Measurements from ENCODE around the gene PTPN18.

The PTPN18 gene, protein sequence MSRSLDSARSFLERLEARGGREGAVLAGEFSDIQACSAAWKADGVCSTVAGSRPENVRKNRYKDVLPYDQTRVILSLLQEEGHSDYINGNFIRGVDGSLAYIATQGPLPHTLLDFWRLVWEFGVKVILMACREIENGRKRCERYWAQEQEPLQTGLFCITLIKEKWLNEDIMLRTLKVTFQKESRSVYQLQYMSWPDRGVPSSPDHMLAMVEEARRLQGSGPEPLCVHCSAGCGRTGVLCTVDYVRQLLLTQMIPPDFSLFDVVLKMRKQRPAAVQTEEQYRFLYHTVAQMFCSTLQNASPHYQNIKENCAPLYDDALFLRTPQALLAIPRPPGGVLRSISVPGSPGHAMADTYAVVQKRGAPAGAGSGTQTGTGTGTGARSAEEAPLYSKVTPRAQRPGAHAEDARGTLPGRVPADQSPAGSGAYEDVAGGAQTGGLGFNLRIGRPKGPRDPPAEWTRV

DNA sequence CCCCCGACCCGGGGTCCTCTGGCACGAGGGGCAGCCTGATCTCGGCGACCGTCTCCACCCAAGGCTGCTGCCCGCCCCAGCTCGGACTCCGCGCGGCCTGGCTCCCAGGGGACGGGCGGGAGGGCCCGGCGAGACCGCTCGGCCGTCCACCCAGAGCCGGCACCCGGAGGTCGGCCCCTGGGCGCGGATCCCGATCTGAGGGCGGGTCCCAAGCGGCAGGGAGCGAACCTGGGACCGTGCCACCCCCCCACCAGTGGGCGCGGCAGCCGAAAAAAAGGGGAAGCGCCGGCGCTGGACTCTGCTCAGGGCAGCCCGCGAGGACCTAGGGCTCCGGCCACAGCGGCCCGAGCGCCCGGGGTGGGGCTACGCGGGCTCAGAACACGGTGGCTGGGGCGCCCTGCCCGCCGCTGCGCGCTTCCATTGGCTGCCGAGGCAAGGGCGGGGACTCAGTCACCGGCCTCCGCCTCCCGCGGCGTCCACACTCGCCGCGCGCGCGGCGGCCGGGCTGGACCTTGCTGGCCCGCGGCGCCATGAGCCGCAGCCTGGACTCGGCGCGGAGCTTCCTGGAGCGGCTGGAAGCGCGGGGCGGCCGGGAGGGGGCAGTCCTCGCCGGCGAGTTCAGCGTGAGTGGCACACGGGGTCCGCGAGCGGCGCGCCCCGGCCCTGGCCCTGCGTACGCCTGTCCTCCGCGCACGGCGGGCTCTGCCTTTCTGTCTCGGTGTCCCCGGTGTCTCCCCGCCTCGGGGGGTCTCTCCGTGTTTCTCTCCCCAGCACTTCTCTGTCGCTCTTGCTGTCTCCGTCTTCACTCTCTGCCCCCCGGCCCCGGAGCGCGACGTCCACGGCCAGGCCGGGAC, at the start of gene PTPN18:
PTPN18 (plus strand) TSS at position 479 of the 854 bp plus-strand sequence; CDS start at position 531, 52 bp downstream.
- no peak within 1 kb of the TSS for H3K9ac ChIP-seq (ENCODE audit: low read depth, low read length)
- no peaks in the 10 kb centered on the region for H3K4me1 ChIP-seq (ENCODE audit: control insufficient read depth, insufficient read depth, low read length)
- no peaks in the 10 kb centered on the region for H3K36me3 ChIP-seq (ENCODE audit: control insufficient read depth, insufficient read depth, low read length)
- H3K27ac ChIP-seq (ENCODE audit: low read depth, low read length), result no peak within 1 kb of the TSS
- peaks cover 40% of the 10 kb centered on the region for H3K27me3 ChIP-seq (ENCODE audit: control insufficient read depth, insufficient read depth, low read length)
- no peaks in the 10 kb centered on the region for H3K9me3 ChIP-seq (ENCODE audit: control insufficient read depth, insufficient read depth, low read length)
- H3K4me3 ChIP-seq (ENCODE audit: low read depth, low read length), result peak within 1 kb of the TSS; percentile 73

DNA sequence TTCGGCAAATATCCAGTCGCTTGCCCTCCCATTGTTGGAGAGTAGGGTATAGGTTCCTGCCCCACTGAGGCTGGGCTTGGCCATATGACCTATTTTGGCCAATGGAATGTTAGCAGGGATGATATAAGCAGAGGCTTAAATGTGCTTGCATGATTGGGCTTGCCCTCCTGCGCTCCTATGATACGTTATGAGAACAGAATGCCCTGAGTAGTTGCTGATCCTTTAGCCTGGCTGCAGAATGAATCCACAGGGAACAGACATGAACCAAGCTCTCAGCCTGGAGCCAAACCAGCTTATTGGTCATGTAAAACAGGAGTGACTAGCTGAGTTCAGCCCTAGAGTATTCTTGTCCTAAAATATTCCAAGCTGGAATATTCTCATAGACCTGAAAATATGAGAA, 48.0 kb upstream of the PTPN18 start:
- H3K36me3 ChIP-seq (ENCODE audit: control insufficient read depth, insufficient read depth, low read length), result no peaks in the 10 kb centered on the region
- no peaks in the 10 kb centered on the region; the same call in none of the 2 replicates for H3K27me3 ChIP-seq (ENCODE audit: control insufficient read depth, insufficient read depth, low read length)
- H3K27ac ChIP-seq (ENCODE audit: low read depth, low read length), result no peak overlapping the region
- no peaks in the 10 kb centered on the region for H3K4me1 ChIP-seq (ENCODE audit: control insufficient read depth, insufficient read depth, low read length)
- no peak overlapping the region for H3K9ac ChIP-seq (ENCODE audit: low read depth, low read length)
- no peaks in the 10 kb centered on the region for H3K9me3 ChIP-seq (ENCODE audit: control insufficient read depth, insufficient read depth, low read length)
- H3K4me3 ChIP-seq (ENCODE audit: low read depth, low read length), result no peak overlapping the region

DNA sequence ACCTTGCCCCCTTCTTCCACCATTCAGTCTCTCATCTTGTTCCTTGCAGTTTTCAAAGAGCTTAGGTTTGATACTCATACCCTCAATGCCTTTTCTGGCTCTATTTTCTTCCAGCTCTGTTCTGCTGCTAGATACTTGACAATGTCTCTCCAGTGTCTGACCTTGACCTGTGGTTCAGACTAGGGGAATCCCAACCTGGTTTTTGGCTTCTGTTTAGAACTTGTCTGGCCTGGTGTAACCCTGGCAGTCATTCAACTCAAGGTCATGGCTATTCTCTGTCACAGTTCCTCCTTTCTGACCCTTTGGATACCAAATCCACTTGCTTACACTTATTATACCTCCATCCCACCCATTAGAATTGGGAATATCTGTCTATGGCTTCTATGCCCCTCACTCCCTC, 45.0 kb upstream of the PTPN18 start:
- Histone ChIP-seq H3K27ac (ENCODE audit: low read depth, low read length) (no peak overlapping the region), H3K27me3 (ENCODE audit: control insufficient read depth, insufficient read depth, low read length) (no peaks in the 10 kb centered on the region; the same call in none of the 2 replicates), H3K4me3 (ENCODE audit: low read depth, low read length) (no peak overlapping the region), H3K4me1 (ENCODE audit: control insufficient read depth, insufficient read depth, low read length) (no peaks in the 10 kb centered on the region), H3K36me3 (ENCODE audit: control insufficient read depth, insufficient read depth, low read length) (no peaks in the 10 kb centered on the region), H3K9ac (ENCODE audit: low read depth, low read length) (no peak overlapping the region), H3K9me3 (ENCODE audit: control insufficient read depth, insufficient read depth, low read length) (no peaks in the 10 kb centered on the region)

DNA sequence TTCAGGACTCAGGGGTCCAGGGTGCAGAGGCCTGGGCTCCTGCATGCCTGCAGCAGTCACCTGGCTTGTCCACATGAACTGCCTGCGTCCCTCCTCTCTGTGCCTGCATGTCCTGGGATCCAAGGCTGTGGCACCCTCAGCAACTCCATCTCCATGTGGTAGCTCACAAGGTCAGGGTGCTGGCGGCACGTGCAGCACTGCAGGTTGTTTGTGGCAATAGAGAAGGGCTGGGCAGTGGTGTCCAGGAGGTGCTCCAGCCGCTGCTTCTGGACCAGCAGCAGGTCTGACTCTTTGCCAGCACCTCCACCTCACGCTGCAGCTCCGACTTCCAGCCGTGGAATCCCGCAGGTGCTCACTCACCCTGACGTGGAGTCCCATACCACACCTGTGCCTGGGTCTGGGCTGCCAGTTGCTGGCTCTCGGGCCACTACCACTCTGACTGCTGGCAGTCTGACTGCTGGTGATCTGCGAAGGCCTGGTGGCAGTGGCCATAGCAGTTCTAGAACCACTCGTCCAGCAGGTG, 42.0 kb upstream of the PTPN18 start:
- Histone ChIP-seq H3K27ac (ENCODE audit: low read depth, low read length) (no peak overlapping the region), H3K9ac (ENCODE audit: low read depth, low read length) (no peak overlapping the region), H3K36me3 (ENCODE audit: control insufficient read depth, insufficient read depth, low read length) (no peaks in the 10 kb centered on the region), H3K4me1 (ENCODE audit: control insufficient read depth, insufficient read depth, low read length) (no peaks in the 10 kb centered on the region), H3K27me3 (ENCODE audit: control insufficient read depth, insufficient read depth, low read length) (no peaks in the 10 kb centered on the region; the same call in none of the 2 replicates), H3K9me3 (ENCODE audit: control insufficient read depth, insufficient read depth, low read length) (no peaks in the 10 kb centered on the region), H3K4me3 (ENCODE audit: low read depth, low read length) (no peak overlapping the region)

DNA sequence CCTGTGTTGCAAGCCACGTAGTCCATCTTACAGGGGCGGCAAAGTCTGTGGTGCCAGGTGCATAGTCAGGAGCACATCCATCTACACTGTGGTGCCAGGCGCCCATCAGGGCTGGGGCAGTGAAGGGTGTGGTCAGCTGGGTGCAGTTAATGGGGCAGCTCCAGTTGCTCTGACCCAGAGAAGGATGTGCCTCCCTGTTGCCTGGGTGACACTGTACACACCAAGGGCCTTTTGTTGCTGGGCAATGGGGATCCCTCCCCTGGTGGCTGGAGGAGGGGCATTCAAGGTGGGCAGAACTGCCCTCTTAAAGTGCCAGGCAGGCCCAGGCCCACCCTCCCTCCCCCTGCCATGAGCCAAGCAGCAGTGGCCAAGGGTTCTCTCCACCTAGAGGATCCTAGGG, 41.5 kb upstream of the PTPN18 start:
- H3K36me3 ChIP-seq (ENCODE audit: control insufficient read depth, insufficient read depth, low read length), result no peaks in the 10 kb centered on the region
- no peak overlapping the region for H3K9ac ChIP-seq (ENCODE audit: low read depth, low read length)
- no peaks in the 10 kb centered on the region for H3K4me1 ChIP-seq (ENCODE audit: control insufficient read depth, insufficient read depth, low read length)
- no peak overlapping the region for H3K4me3 ChIP-seq (ENCODE audit: low read depth, low read length)
- no peaks in the 10 kb centered on the region for H3K9me3 ChIP-seq (ENCODE audit: control insufficient read depth, insufficient read depth, low read length)
- no peak overlapping the region for H3K27ac ChIP-seq (ENCODE audit: low read depth, low read length)
- H3K27me3 ChIP-seq (ENCODE audit: control insufficient read depth, insufficient read depth, low read length), result no peaks in the 10 kb centered on the region; the same call in none of the 2 replicates

DNA sequence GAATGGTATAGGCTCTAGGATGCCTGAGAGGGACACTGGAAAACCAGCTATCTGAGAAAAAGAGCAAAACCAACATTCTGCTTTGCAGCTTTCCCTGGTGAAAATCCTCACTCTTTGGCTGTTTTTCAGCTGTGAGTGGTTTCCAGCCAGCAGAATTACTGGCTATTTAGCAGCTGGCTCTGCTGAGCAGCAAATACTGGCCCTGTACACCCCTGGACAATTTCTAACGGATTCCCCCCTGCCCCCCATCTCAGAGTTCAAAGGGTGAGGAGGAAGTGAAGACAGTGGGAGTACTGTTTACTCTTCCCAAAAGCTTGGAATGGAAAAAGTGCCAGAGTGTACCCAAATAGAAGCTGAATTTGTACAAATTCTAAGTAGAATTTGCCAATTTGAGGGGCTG, 39.3 kb upstream of the PTPN18 start:
- no peaks in the 10 kb centered on the region for H3K9me3 ChIP-seq (ENCODE audit: control insufficient read depth, insufficient read depth, low read length)
- no peak overlapping the region for H3K4me3 ChIP-seq (ENCODE audit: low read depth, low read length)
- H3K27me3 ChIP-seq (ENCODE audit: control insufficient read depth, insufficient read depth, low read length), result no peaks in the 10 kb centered on the region

DNA sequence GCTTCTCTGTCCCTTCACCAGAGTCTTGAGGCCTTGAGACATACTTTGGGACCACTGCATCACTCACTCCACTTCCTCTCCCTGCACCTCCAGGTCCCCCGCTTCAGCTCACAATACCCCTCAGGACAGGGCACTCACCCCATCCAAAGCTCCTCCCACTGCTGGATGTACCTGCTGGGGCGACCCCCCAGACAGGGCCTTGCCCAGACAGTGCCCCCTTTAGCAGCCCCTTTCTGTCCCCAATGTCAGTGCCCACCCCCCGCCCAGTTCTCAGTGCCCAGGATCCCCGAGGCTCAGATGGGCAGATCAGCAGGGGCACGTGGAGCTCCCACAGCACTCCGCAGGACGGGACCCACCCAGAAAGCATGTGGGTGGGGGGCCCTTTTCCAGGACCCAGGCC, 37.0 kb upstream of the PTPN18 start:
- Histone ChIP-seq H3K9ac (ENCODE audit: low read depth, low read length) (no peak overlapping the region), H3K36me3 (ENCODE audit: control insufficient read depth, insufficient read depth, low read length) (no peaks in the 10 kb centered on the region), H3K27ac (ENCODE audit: low read depth, low read length) (no peak overlapping the region), H3K9me3 (ENCODE audit: control insufficient read depth, insufficient read depth, low read length) (no peaks in the 10 kb centered on the region), H3K4me1 (ENCODE audit: control insufficient read depth, insufficient read depth, low read length) (no peaks in the 10 kb centered on the region), H3K4me3 (ENCODE audit: low read depth, low read length) (no peak overlapping the region), H3K27me3 (ENCODE audit: control insufficient read depth, insufficient read depth, low read length) (no peaks in the 10 kb centered on the region)

More for the DNA sequence above, 39.3 kb upstream of the PTPN18 start:
- H3K27ac ChIP-seq (ENCODE audit: low read depth, low read length), result no peak overlapping the region
- no peaks in the 10 kb centered on the region for H3K36me3 ChIP-seq (ENCODE audit: control insufficient read depth, insufficient read depth, low read length)
- no peak overlapping the region for H3K9ac ChIP-seq (ENCODE audit: low read depth, low read length)
- H3K4me1 ChIP-seq (ENCODE audit: control insufficient read depth, insufficient read depth, low read length), result no peaks in the 10 kb centered on the region

DNA sequence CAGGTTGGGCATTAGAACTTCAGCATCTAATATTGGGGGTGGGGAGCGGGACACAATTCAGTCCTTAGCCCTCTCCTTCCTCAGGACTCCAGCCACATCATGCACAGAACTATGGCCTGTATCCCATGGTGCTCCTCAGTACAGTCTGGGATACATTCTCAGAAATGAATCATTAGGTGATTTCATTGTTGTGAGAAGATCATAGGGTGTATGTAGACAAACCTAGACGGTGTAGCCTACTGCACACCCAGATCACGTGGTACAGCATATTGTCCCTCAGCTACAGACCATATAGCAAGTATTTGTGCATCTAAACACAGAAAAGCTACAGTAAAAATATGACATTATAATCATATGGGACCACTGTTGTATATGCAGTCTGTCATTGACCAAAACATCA, 36.3 kb upstream of the PTPN18 start:
- Histone ChIP-seq H3K27me3 (ENCODE audit: control insufficient read depth, insufficient read depth, low read length) (no peaks in the 10 kb centered on the region), H3K9me3 (ENCODE audit: control insufficient read depth, insufficient read depth, low read length) (no peaks in the 10 kb centered on the region), H3K27ac (ENCODE audit: low read depth, low read length) (no peak overlapping the region), H3K4me3 (ENCODE audit: low read depth, low read length) (no peak overlapping the region), H3K4me1 (ENCODE audit: control insufficient read depth, insufficient read depth, low read length) (no peaks in the 10 kb centered on the region), H3K9ac (ENCODE audit: low read depth, low read length) (no peak overlapping the region), H3K36me3 (ENCODE audit: control insufficient read depth, insufficient read depth, low read length) (no peaks in the 10 kb centered on the region)

DNA sequence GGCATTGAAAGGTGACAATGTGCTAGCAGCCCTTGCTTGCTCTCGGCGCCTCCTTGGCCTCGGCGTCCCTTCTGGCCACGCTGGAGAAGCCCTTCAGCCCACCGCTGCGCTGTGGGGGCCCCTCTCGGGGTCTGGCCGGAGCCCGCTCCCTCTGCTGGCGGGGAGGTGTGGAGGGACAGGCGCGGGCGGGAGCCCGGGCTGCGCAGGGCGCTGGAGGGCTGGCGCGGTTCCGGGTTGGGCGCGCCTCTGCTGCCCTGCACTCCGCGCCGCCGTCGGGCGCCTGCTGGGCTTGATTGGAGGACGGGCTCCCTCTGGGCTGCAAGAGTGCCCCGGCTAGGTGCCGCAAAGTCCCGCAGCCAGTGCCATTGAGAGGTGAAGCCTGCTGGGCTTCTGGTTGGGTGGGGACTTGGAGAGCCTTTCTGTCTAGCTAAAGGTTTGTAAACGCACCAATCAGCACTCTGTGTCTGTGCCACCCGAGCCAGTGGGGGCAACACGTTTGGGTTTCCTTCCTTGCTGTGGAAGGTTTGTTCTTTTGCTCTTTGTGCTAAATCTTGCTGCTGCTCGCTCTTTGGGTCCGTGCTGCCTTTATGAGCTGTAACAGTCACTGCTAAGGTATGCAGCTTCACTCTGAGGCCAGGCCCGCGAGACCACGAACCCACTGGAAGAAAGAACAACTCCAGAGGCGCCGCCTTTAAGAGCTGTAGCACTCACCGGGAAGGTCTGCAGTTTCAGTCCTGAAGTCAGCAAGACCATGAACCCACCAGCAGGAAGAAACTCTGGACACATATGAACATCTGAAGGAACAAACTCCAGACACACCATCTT, 27.9 kb upstream of the PTPN18 start:
- Histone ChIP-seq H3K9ac (ENCODE audit: low read depth, low read length) (no peak overlapping the region), H3K4me1 (ENCODE audit: control insufficient read depth, insufficient read depth, low read length) (peaks cover 6% of the 10 kb centered on the region; the same call in 1 of the 2 replicates), H3K9me3 (ENCODE audit: control insufficient read depth, insufficient read depth, low read length) (no peaks in the 10 kb centered on the region), H3K27ac (ENCODE audit: low read depth, low read length) (peak overlapping the region; percentile 47), H3K4me3 (ENCODE audit: low read depth, low read length) (peak overlapping the region; percentile 41; the same call in 1 of the 2 replicates), H3K27me3 (ENCODE audit: control insufficient read depth, insufficient read depth, low read length) (peaks cover 8% of the 10 kb centered on the region), H3K36me3 (ENCODE audit: control insufficient read depth, insufficient read depth, low read length) (no peaks in the 10 kb centered on the region)

DNA sequence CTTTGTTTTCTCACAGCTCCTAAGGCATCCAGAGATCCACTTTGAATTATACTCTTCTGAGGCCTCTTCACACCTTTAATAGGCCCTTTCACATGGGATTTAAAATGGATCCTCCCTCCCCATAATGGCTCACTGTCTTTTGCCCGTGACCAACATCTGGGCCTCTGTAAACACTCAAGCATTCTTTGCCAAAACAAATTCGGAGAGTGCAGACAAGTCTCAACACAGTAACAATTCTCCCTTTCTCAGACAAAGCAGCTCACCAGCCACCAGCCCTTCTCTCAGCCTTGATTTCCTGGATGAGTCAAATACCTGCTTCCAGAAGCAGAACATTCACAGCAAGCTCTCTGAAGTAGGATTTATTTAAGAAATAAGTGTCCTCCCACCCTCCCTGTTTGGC, 27.1 kb upstream of the PTPN18 start:
- no peak overlapping the region for H3K9ac ChIP-seq (ENCODE audit: low read depth, low read length)
- H3K4me3 ChIP-seq (ENCODE audit: low read depth, low read length), result no peak overlapping the region
- peaks cover 6% of the 10 kb centered on the region; the same call in 1 of the 2 replicates for H3K4me1 ChIP-seq (ENCODE audit: control insufficient read depth, insufficient read depth, low read length)
- no peaks in the 10 kb centered on the region for H3K9me3 ChIP-seq (ENCODE audit: control insufficient read depth, insufficient read depth, low read length)
- peak overlapping the region; percentile 47 for H3K27ac ChIP-seq (ENCODE audit: low read depth, low read length)
- H3K27me3 ChIP-seq (ENCODE audit: control insufficient read depth, insufficient read depth, low read length), result peaks cover 8% of the 10 kb centered on the region
- H3K36me3 ChIP-seq (ENCODE audit: control insufficient read depth, insufficient read depth, low read length), result no peaks in the 10 kb centered on the region

All from HUES48 (cell line).